Measurements from ENCODE around the gene ARVCF.

ARVCF gene

GRCh38 chr22:20015187-20015625, 1.4 kb downstream of the ARVCF start:
- DNase-seq, result no peak

DNA sequence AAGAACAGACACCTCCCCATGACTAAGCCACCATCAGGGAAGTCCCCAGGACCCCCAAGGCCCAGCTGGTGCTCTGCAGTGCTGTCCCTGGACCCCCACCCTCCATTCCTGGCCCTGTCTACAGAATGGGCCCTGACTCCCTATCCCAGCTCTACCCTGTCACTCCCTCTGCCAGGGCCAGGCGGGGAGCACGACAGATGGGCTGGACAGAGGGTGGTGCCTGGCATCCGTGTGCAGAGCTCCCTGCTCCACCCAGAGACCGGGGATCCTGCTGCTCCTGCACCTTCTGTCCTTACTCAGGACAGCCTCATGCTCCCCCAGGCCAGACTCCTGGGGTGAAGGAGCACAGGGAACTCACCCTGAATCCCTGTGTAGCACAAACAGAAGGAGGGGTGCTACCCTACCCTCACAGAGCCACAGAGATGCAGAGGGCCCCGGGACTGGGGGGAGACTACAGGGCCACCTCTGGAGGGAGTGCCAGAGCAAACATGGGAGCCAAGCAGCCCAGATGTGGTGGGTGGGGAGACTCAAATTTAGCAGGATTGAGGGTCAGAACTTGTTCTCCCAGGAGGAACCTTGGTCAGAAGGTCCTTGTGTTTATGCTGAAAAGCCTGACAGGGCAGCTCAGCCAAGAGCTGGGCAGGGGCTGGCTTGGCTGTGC, 2.0 kb downstream of the ARVCF start:
- no peak for DNase-seq

- no peak for DNase-seq
These were observed 3.2 kb downstream of the ARVCF start for GRCh38 chr22:20013382-20013871.

DNA sequence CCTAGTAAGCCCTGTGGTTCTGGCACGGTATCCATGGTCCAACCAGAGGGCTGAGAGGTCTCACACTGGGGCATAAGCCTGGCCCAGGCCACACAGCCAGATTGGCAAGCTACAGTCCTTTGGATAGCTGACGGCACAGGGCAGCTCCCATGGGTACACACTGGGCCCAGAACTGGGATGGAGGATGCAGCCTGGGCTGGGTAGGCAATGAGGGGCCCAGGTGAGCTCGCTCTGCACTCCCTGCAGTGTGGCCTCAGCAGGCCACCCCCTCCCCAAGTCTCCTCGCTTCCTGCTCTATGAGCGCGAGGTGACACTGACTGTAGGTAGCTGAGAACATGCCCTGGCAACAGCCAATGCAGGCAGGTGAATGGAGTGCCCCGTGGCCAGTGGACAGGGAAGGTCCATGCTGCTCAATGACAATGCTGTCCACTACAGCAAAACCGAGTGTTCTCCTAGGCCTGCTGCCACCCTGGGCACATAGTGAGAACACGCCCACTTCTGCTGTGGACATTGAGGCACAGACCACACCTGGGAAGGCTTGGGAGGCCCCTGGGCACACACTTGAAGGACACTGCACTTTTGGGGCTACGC, 3.8 kb downstream of the ARVCF start:
- no peak for DNase-seq

- no peak for DNase-seq
These were observed 4.5 kb downstream of the ARVCF start for GRCh38 chr22:20011993-20012740.

- DNase-seq, result no peak
These were observed 5.3 kb downstream of the ARVCF start for GRCh38 chr22:20011123-20011992.

- no peak for DNase-seq
These were observed 6.1 kb downstream of the ARVCF start for GRCh38 chr22:20010307-20011122.

DNA sequence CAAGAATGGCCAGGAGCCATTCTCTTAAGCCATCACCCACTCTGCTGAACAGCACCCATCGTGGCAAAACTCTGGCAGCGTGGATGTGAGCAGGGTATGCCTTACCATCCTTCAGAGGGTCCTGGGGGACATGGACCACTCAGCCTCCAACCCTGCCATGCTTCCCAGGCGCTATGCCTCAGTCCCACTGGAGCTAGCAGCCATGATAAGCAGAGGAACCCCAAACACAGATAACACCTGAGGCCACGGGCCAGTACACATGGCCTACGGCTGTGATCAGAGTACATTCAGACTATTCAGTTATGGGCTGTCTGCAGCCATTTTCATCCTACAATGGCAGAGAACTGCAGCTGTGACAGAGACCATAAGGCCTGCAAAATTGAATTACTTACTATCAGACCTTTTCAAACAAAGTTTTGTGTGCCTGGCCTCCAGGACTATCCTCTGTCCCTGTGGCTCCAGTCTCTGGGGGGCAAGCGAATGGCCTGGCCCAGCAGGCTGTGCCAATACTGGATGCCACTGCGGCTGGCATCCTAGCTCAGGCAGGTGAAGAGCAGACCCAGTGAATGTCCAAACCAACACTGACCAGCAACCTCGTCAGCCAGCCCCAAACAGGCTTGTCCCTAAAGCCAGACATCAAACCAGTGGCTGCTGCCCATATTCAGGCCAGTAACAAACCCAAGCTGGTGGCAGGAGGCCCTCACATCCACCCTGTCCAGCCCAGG, 6.9 kb downstream of the ARVCF start:
- DNase-seq, result no peak

DNA sequence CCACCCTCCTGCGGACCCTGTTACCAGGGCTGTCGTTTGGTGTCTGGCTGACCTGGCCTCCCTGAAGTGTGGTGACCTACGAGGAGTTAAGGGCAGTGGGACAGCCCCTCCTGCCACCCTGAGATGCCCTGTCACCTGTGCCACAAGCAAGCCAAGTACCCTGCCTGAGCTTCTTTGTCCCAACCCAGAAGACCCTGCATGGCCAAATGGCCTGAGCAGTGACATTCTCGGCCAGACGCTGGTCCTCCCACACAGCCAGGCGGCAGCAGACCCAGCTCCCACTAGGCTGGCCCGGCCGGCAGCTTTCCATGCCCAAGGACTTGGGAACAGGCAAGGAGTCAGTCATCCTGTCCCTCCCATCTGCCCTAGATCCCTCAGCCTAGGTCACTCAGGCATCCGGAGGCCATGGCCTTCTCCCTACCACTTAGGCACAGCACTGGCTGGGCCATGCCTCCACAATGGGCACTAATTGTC, 7.6 kb downstream of the ARVCF start:
- no peak for DNase-seq

GRCh38 chr22:20008221-20008995, 8.2 kb downstream of the ARVCF start:
- no peak for DNase-seq

GRCh38 chr22:20004464-20004863, 12.2 kb downstream of the ARVCF start:
- no peak for DNase-seq

DNA sequence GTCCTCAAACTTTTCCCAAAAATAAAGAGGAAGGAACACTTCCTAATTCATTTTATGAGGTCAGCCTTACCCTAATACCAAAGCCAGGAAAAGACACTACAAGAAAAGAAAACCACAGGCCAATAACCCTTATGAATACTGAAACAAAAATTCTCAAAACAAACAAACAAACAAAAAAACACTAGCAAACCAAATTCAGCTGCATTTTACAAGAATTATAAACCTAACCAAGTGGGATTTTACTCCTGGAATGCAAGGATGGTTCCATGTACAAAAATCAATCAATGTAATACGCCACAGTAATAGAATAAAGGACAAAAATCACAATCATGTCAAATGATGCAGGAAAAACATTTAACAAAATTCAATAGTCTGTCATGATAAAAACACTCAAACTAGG, 13.3 kb downstream of the ARVCF start:
- DNase-seq, result no peak

- DNase-seq, result no peak
These were observed 14.0 kb downstream of the ARVCF start for GRCh38 chr22:20002636-20003035.

DNA sequence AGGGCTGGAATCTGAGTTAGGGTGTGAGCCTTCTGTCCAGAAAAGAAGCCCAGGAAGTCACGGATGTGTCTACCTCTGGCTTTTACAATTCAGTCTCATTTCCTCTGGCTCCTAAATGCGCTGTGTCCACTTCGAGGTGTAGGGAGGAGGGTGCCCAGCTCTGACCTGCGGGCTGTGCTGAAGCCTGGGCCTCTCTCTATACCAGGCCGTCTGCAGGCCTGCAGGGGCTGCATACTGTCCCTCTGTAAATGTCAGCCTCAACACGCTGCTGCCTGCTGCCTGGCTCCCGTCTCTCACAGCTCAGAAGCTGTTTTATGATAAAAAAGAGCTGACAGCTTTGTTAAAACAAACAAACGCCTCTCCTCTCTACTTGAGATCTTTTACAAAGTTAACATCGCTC, 14.5 kb downstream of the ARVCF start:
- no peak for DNase-seq

GRCh38 chr22:20001082-20001638, 15.5 kb downstream of the ARVCF start:
- no peak for DNase-seq

- no peak for DNase-seq
These were observed 16.2 kb downstream of the ARVCF start for GRCh38 chr22:20000246-20001081.

- no peak for DNase-seq
These were observed 17.4 kb downstream of the ARVCF start for GRCh38 chr22:19998991-19999820.

All from activated CD4-positive, alpha-beta T cell treated with anti-CD3 and anti-CD28 coated beads for 1 hour (primary cell).